H4 (cell line): ENCODE results near the gene UACA. TPM values are rescaled to one million over a fixed set of nuclear protein-coding genes. Genes with fewer than 3 reads are reported as not detected.
"Not testable (repeated sequence)": the region's sequence is repeated elsewhere in the genome, so short reads cannot be mapped to it uniquely, and the experiment has no call there.

Experiments
- DNase-seq: peaks from one replicate; pipeline ENCODE4 v3.0.0-alpha.2; 2015; ENCODE audit warnings: low spot score
- total RNA-seq: library from RNA; depleted of rRNA; stranded (reverse); fragments of >200 nt; shearing (Covaris generic); gene quantifications from 2 replicates; pipeline ENCODE4 v1.2.3, GENCODE V29; 2014

UACA gene
- total RNA-seq, 1 experiment from 2014 or later, result 9.0 TPM

DNA sequence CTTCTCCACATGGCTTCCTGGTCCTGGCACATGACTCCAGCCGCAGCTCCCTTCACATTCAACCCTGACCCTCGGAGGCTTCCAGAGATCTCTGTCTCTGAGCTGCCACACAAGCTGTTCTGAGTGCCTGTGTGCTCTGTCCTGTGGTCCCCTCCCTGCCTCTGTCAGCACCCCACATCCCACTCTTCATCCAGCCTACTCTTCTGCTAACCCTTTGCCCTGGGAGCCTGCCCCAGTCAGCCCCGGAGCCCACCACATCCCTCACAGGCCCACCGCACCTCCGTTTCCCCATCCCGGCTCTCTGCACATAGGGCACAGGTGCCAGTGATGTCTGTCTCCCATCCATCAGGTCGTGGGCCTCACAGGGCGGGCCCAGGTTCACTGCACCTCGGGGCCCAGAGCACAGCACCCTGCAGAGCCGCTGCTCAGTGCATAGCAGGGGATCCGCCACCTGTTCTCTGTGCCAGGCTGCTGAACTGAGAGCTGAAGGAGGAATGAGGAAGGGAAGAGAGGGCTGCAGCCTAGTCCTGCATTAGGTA, 133.6 kb downstream of the UACA start:
- no peak for DNase-seq

DNA sequence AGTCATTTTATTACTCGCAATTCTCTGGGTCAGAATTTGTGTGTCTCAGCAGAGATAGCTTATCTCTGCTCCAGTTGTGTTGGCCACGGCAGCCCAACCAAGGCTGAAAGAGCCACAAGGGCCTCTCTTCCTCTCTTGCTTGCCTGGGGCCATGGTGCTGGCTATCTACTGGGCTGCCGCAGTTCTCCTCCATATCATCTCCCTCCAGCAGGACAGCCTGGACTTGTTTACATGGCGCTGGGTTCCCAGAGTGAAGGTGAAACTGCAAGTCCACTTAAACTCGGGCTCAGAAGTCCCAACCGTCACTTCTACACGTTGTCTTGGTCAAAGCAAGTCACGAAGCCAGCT, 134.8 kb downstream of the UACA start:
- no peak for DNase-seq

DNA sequence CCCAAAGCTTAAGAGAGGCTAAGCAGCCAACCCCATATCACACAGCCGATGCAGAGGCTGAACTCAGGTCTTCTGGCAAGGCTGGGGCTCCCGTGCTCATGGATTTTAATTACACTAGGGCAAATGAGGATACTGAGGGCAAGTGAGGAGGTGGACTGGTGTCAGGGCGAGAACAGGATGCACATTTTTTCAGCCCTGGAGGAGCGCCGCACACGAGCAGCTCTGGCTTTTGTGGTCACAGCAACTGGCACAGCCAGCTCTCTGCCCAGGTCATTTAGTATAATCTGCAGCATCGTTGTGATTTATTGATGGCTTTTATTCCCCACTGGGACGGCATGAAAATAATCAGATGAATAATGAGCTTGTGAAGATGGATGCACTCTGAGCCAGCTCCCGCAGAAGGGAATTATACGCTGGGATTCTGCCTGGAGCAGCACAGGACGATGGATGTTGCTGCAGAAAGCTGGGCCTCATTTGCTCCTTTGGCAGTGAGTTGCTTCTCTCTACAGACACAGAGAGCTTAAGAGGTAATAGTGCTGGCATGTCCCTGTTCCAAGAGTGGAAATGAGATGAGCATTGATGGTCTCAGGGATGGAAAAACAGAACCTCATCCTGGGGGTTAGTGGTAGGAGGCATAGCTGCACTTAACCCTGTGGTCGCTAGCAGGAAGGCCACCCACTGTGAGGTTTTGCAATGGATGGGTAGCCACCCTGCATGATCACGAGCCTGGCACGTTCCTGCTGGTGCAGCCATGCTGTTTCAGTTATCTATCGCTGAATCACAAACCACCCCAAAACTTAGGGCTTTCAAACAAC, 135.4 kb downstream of the UACA start:
- peak; percentile 72 for DNase-seq

DNA sequence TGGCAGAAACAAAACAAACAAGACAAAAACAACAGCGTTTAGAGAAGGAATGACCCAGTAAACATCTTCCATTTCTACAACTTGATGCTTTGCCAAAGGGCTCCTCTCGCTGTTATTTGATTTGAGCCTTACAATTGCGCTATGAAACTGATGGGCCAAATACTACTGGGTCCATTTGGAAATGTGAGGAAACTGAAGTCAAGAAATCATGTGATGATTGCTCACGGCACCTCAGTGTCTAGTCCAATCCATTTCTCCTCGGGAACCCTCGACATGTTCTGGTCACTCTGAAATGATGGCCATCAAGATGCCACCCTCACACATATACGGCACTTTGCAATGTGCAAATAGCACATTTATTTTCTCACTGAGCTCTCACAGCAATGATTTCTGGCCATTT, 136.0 kb downstream of the UACA start:
- DNase-seq, result no peak

DNA sequence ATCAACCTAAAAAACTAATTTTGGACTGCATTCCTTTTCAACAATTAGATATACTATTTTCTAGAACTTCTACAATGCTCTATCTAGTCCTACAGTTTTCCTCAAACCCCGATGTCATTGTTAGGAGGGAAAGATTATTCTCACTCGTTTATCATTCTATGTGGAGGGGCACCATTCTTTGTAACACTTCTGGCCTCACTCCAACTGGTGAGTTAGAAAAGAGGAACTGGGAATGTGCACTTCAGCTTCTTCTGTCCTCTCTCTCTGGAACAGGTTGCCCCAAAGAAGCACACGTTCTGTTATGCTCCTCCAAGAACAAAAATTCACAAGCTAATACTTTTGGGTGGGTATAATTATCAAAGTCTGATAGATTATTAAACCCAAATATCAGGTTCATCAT, 137.9 kb downstream of the UACA start:
- no peak for DNase-seq

DNA sequence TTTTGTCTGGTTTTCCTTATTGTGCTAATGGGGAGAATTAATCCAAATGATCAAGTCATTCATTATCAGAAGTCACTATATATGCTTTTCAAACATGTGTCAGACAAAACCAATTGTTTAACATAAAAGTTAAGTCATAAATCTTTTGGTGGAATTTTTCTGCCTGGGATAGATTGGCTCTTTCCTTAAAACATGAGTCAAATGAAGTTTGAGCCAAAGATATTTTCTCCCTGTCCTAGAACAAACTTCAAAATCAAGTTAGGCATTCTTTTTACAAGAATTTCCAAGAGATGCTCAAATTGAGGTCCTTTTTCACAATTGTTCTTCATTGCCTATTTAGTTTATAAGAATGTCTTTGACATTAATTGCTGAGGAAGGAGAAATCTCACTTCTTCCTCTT, 138.3 kb downstream of the UACA start:
- no peak for DNase-seq

DNA sequence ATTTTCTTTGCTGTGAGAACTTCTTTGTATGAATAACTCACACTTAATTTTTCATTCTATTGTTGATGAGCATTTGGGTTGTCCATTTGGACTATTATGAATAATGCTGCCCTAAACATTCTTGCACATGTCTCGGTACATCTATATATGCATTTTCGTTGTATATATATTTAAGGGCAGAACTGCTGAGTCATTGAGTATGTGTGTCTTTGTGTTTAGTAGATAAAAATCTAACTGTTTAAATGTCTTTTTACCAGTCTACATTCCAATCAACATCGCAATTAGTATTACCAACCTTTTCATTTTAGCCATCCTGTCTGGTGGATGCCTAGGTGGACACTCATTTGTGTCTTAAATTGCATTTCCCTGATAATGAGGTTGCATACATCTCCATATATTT, 144.4 kb downstream of the UACA start:
- DNase-seq, result no peak

DNA sequence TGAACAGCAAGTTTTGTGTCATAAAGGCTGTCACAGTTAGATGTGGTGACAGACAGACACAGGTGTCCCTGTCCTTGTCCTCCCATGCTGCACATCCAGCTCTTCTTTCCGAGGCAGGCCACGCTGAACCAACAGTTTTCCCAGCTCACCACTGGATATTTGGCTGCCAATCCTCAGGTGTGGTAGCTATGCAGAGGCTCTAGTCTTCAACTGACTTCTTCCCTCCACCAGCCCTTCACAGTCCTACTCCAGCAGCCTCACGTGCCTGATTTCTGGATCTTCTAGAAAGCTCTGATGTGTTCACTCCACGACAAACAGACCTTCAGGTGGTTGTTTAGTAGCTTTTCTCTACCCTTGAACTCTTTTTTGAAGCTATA, 145.5 kb downstream of the UACA start:
- no peak for DNase-seq

DNA sequence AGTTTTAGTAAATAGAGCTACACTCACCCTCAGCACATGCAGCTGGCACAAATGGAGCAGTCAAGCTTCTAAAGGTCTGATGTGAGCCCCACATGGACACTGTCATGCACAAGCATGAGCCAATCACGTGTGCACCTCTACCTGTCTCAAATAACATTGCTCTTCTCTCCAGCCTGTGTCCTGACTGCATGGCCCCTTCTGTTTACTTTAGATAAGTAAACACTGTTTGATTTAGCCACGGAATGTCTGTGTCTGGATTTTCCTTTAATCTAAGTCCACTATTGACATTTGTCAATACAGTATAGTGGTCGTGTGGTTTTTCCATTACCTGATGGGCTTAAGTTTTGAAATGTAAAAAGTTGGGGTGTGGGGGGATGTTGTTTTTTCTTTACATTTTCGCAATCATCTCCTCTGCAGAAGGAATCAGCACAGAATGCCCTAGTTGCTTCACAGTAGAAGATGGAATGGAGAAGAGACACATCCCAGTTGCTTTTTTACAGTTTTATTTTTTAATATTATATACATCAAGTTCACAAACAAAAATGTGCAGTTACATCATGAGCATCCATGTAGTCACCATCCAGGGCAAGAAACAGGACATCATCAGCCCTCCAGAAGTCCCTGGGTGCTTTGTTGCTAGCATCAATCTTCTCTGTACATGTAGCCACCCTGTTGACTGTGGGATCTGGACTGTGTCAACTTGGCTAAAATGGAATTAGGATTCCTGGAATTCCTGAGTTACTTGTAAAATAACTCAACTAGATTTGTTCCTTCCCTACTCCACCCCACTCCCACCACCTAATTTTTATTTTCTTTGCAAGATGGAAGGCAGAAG, 146.1 kb downstream of the UACA start:
- no peak for DNase-seq

DNA sequence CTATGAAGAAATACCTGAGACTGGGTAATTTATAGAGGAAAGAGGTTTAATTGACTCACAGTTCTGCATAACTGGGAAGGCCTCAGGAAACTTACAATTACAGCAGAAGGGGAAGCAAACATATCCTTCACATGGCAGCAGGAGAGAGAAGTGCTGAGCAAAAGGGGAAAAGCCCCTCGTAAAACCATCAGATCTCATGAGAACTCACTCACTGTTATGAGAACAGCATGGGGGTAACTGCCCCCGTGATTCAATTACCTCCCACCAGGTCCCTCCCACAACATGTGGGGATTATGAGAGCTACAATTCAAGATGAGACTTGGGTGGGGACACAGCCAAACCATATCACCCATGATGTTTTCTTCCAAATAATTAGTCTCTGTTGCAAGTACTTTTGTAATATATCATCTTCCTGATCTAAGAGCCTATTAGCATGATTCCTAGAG, 147.0 kb downstream of the UACA start:
- not testable (repeated sequence) for DNase-seq

DNA sequence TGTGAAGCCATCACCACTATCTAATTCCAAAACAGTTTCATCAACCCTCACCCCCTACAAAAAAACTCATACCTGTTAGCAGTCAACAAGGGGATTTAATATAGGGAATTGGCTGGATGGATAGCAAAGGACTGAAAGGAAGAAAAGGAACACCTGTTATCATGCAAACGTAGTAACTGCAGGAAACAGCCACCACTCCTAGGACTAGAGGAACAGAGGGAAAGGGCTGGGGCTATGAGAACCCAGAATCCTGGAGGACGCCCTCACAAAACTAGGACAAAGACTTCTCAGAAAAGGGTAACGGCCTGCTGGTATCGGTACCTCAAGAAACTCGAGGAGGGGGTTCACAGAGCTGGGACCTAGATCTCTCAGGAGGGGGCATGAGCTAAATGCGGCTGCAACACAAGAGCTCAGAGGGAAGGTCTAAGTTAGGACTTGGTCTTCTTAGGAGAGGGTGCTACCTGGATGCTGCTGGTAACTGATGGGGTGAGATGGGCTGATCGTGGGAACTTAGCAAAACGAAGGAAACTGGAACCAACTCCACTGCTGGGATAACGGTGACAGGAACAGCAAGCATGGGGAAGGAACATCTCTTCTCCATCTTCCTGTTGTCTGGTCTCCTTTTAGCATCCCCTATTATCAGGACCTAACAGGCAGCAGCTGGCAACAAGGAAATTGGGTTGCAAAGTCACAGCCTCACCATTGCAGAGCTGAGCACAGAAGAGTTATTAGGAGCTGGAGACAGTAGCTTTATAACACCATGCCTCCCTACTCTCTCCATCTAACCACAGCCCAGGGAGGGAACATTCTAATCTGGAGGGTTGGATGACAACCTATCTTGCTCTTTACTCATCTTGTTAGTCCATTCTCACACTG, 147.7 kb downstream of the UACA start:
- no peak for DNase-seq

DNA sequence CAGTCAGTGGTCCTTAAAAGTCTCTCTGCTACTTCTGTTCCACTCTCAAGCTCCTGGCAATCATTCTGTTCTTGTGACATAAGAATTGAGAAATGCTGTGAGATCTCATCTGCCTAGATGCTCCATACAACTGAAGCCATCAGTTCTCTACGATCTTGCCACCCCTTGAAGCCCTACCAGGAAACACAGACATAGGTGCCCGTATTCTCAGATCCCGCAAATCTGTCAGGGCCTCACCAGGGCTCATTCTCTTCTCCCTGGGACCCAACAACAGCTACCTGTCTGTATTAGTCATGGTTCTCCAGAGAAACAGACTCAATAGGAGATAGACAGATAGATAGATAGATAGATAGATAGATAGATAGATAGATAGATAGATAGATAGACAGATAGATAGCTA, 149.1 kb downstream of the UACA start:
- DNase-seq, result no peak

DNA sequence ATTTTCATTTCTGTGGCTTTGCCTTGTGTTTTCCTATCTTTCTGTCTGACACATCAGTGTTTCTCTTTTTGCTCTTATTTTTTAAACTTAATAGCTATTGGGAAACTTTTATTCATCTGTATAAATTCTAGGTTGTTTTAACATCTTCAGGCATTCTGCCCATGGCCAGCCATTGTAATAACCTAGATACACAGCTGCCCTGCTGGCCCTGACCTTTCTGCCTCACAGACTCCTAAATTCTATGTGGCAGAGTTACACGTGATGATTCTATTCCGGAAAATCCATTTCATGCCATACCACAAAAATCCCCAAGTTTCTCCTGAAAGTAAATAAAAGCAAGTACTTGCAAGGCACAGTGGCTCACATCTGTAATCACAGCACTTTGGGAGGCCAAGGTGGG, 150.1 kb downstream of the UACA start:
- DNase-seq, result peak; percentile 33

DNA sequence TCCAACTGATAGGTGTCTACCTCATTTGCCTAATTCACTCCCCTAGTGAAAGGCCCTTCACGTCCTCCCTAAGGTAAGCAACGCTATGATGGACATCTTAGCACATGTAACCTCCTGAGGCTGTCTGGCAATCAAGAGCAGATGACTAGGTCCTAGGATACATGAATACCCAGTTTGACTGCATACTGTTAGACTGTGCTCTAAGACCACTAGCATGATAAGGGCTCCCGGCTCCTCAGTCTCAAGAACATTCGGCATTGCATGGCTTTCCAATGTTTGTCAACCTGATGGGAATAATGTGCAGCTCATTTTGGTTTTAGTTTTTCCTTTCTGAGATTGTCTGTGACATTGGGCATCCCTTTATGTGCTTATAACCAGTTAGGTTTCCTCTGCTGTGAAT, 152.1 kb downstream of the UACA start:
- no peak for DNase-seq

DNA sequence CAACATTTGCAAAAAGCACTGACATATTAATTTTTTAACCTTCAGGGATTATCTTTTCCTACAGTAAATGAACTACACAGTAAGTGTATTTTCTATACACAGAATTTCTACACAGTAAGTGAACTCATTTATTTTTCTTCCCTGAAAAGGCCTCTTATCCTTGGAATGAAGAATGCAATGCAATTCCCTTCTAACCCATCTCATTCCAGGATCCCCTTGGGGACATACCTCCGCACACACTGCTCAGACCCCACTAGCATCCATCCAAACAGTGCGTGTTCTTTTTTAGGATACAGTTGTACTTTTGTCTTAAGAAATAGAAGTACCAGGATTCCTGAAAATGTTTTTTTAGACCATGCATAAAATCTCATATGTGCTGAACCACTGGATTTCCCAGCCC, 152.8 kb downstream of the UACA start:
- no peak for DNase-seq

DNA sequence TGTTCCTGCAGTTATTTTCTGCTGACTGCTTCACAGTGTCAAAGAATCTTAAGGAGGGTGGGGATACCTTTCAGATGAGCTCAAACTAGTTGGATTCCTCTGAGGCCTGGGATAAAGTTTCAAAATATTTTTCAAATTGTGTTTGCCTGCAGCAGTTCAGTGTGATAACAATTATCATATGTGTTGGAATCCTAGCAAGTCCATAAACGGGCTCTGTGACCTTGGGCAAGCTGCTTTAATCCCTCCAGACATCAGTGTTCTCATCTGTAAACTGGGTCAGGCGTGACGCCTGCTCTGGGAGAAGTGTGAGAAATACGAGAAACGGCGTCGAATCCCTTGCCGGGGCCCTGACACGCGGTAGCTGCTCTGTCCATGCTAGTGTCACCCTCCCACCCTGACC, 153.5 kb downstream of the UACA start:
- DNase-seq, result no peak

DNA sequence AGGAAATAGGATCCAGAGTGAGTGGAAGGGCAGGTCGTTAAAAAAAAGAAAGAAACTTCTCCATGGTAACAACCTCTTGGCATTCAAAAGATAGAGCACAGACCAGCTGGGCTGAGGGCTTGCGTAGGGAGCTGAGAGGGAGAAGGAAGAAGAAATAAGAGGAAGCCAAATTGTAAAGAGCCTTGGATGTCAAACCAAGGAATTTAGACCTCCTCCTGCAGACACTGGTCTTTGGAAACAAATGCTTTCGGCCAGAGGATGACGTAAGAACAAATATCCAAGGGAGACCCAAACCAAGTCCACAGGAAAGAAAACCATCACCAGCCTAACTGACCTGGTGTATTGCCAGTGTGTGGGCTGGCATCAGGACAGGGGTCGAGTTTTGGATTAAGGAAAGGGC, 155.2 kb downstream of the UACA start:
- DNase-seq, result no peak

DNA sequence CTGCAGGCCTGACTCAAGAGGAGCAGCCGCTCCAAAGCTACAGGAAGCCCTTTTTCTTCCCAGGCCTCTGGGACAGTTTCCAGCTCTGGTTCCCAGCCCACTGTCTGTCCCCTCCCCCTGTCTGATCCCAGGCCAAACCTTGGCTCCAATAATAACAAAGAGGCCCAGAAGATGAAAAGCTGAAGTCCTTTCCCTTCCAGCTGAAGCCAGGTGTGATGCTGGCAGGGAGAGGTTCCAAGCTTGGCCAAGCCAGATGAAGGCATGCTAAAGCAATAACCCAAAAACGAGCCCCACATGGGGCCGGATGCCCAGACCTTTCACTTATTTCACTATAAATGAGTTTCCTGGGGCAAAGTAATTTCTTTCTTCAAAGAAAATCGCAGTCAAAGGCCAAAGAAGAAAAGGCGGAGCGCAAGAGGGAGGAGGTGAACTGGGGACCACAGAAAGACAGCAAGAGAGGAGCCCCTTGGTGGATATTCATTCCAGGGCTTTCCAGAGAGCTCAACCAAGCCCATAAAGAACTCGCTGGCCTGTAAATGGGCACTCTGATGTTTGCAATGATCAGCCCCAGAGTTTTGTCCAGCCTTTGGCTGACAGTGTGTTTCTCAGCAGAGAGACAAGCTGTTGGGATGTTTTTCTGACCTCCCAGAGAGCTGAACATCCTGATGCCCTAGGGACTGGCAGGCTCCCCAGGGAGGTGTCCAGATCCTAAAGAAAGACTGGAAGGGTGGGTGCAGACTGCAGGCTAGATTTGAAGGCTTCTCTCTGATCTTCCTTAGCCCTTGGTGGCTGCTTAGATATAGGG, 157.6 kb downstream of the UACA start:
- DNase-seq, result peak; percentile 75

DNA sequence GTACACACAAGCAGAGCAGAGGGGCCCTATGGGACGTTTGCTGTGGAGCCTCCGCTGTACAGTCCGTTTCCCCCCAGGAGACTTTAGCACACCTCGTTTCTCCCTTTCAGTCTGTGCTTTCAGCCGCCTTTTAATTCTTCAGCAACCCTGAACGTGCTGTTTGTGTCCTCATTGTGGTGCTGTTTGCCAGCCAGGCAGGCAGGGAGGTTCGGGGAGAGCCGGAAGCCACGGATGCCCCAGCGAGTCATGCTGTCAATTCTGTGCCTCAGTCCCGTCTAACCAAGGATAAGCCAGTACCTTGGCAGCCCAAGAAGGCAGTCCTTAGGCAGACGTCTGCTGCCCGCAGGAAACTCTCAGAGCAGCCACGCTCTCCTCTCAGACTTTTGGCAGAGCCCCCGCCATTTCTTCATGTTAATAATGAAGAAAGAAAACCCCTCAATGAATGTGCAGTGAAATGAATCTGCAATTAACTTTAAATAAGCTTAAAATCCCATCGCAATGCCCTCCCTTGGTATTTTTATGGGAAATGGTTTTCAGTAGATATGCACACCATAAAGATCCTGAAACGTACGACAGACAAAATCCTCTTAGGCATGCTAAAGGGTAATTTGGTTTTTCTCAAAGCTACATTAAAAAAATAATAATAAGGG, 158.6 kb downstream of the UACA start:
- DNase-seq, result no peak
